Measurements from ENCODE around the gene NYAP2. TPM values are rescaled to one million over a fixed set of nuclear protein-coding genes. Genes with fewer than 3 reads are reported as not detected.

Gene NYAP2
- total RNA-seq, 1 experiment from 2014 or later, result not detected

DNA sequence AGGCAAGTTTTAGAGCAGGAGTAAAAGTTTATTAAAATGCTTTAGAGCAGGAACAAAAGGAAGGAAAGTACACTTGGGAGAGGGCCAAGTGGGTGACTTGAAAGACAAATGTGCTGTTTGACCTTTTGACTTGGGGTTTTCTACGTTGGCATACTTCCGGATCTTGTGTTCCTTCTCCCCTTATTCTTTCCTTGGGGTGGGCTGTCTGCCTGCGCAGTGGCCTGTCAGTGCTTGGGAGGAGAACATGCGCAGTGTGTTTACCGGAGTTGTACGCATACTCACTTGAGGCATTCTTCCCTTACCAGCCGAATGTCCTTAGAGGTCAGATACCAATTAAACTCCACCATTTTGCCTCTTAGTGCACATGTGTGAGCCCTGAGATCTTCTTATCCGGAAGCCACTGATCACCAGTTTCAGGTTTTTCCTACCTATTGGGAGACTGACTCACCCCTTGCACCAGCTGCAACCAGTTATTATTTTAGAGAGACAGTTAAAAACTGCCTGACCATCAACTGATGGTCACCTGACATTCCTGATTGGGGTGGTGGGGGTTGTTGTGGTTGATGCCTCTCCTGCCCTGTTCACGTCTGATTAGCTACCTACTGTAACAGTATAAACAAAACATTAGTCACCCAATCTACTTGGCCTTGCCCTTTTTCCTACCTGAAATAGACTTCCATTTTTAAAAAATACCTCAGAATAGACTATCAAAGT is 67.5 kb downstream of the NYAP2 start:
- no peak for TF ChIP-seq ZNF423 (CRISPR knock-in tag; IDR thresholded peaks at IDR 0.05)
- TF ChIP-seq USF2 (CRISPR knock-in tag; IDR thresholded peaks at IDR 0.05), result no peak
- TF ChIP-seq CREB1 (CRISPR knock-in tag; IDR thresholded peaks at IDR 0.05), result no peak
- H3K27me3 Mint-ChIP-seq (ENCODE audit: low read depth), result peaks cover 8% of the 10 kb centered on the region
- H3K27ac Mint-ChIP-seq, result peak overlapping the region; percentile 69; the same call in 1 of the 2 replicates
- CTCF ChIA-PET, result no interaction called here
- H3K4me3 Mint-ChIP-seq, result no peak overlapping the region
- ATAC-seq (no peak), DNase-seq (ENCODE audit: low spot score) (no peak)
- no peaks in the 10 kb centered on the region for H3K36me3 Mint-ChIP-seq
- 0 out of 2 replicates have a peak, but pooled peaks cover 5% of the 10 kb centered on the region for H3K9me3 Mint-ChIP-seq
- H3K4me1 Mint-ChIP-seq, result peaks cover 48% of the 10 kb centered on the region
- POLR2A ChIA-PET, result interaction anchor here (0.7 kb wide), 1 partner anchor 19 kb away, joined by 3 read pairs; no protein-coding TSS in a partner anchor

DNA sequence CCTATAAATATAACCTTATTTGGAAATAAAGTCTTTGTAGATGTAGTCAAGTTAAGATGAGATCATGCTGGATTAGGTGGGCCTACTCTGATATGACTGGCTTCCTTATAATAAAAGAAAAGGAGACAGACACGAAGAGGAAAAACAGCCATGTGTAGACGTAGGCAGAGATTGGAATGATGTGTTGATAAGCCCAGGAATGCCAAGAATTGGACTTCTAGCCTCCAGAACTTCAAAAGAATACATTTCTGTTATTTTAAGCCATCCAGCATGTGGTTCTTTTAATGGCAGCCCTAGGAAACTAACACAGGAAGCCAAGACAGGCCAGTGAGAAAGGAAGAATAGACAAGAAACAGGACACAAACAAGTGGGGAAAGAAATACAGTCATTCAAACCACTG is 68.6 kb downstream of the NYAP2 start:
- H3K4me1 Mint-ChIP-seq, result peaks cover 48% of the 10 kb centered on the region
- H3K27me3 Mint-ChIP-seq (ENCODE audit: low read depth), result peaks cover 8% of the 10 kb centered on the region
- TF ChIP-seq NFYB (CRISPR knock-in tag; conservative IDR thresholded peaks at IDR 0.05; ENCODE audit: low read depth) (no peak), MYBL2 (CRISPR knock-in tag; IDR thresholded peaks at IDR 0.05) (no peak), ESRRA (CRISPR knock-in tag; IDR thresholded peaks at IDR 0.05; ENCODE audit: borderline replicate concordance) (no peak), TCF7 (CRISPR knock-in tag; IDR thresholded peaks at IDR 0.05; ENCODE audit: low read depth) (no peak), CREB1 (CRISPR knock-in tag; IDR thresholded peaks at IDR 0.05) (no peak), ZNF263 (CRISPR knock-in tag; IDR thresholded peaks at IDR 0.05; ENCODE audit: low read depth) (no peak), OVOL2 (CRISPR knock-in tag; IDR thresholded peaks at IDR 0.05; ENCODE audit: borderline replicate concordance) (no peak), PREB (CRISPR knock-in tag; IDR thresholded peaks at IDR 0.05; ENCODE audit: borderline replicate concordance) (no peak), NR3C1 (CRISPR knock-in tag; conservative IDR thresholded peaks at IDR 0.05; ENCODE audit: low read depth) (no peak), ATF2 (CRISPR knock-in tag; IDR thresholded peaks at IDR 0.05; ENCODE audit: borderline replicate concordance, low read depth) (no peak), E2F1 (CRISPR knock-in tag; IDR thresholded peaks at IDR 0.05) (no peak), CREM (CRISPR knock-in tag; IDR thresholded peaks at IDR 0.05) (no peak)
- TF ChIP-seq, protein P1, sequence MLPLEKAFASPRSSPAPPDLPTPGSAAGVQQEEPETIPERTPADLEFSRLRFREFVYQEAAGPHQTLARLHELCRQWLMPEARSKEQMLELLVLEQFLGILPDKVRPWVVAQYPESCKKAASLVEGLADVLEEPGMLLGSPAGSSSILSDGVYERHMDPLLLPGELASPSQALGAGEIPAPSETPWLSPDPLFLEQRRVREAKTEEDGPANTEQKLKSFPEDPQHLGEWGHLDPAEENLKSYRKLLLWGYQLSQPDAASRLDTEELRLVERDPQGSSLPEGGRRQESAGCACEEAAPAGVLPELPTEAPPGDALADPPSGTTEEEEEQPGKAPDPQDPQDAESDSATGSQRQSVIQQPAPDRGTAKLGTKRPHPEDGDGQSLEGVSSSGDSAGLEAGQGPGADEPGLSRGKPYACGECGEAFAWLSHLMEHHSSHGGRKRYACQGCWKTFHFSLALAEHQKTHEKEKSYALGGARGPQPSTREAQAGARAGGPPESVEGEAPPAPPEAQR (CRISPR knock-in tag; IDR thresholded peaks at IDR 0.05), result no peak
- TF ChIP-seq, protein P2, sequence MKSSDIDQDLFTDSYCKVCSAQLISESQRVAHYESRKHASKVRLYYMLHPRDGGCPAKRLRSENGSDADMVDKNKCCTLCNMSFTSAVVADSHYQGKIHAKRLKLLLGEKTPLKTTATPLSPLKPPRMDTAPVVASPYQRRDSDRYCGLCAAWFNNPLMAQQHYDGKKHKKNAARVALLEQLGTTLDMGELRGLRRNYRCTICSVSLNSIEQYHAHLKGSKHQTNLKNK (CRISPR knock-in tag; IDR thresholded peaks at IDR 0.05), result no peak
- TF ChIP-seq, protein P3, sequence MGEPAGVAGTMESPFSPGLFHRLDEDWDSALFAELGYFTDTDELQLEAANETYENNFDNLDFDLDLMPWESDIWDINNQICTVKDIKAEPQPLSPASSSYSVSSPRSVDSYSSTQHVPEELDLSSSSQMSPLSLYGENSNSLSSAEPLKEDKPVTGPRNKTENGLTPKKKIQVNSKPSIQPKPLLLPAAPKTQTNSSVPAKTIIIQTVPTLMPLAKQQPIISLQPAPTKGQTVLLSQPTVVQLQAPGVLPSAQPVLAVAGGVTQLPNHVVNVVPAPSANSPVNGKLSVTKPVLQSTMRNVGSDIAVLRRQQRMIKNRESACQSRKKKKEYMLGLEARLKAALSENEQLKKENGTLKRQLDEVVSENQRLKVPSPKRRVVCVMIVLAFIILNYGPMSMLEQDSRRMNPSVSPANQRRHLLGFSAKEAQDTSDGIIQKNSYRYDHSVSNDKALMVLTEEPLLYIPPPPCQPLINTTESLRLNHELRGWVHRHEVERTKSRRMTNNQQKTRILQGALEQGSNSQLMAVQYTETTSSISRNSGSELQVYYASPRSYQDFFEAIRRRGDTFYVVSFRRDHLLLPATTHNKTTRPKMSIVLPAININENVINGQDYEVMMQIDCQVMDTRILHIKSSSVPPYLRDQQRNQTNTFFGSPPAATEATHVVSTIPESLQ (CRISPR knock-in tag; IDR thresholded peaks at IDR 0.05), result no peak
- TF ChIP-seq, protein P4, sequence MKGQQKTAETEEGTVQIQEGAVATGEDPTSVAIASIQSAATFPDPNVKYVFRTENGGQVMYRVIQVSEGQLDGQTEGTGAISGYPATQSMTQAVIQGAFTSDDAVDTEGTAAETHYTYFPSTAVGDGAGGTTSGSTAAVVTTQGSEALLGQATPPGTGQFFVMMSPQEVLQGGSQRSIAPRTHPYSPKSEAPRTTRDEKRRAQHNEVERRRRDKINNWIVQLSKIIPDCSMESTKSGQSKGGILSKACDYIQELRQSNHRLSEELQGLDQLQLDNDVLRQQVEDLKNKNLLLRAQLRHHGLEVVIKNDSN (CRISPR knock-in tag; IDR thresholded peaks at IDR 0.05), result no peak
- CTCF ChIA-PET, result no interaction called here
- 0 out of 2 replicates have a peak, but pooled peaks cover 5% of the 10 kb centered on the region for H3K9me3 Mint-ChIP-seq
- no peaks in the 10 kb centered on the region for H3K36me3 Mint-ChIP-seq
- no peak for DNase-seq (ENCODE audit: low spot score)
- ATAC-seq, result no peak
- H3K4me3 Mint-ChIP-seq, result no peak overlapping the region
- POLR2A ChIA-PET, result no interaction called here
- no peak overlapping the region for H3K27ac Mint-ChIP-seq

All from WTC11 (cell line).